ENCODE data around the gene TSPAN11.

The TSPAN11 gene

GRCh38 chr12:30962047-30962446, 35.5 kb downstream of the TSPAN11 start:
- no peak for DNase-seq

GRCh38 chr12:30963709-30964564, 37.4 kb downstream of the TSPAN11 start:
- no peak for DNase-seq

GRCh38 chr12:30964896-30965612, 38.5 kb downstream of the TSPAN11 start:
- no peak for DNase-seq

- DNase-seq = no peak
Measured at GRCh38 chr12:30965613-30965985, 39.1 kb downstream of the TSPAN11 start.

GRCh38 chr12:30967026-30967425, 40.5 kb downstream of the TSPAN11 start:
- DNase-seq = no peak

- no peak for DNase-seq
Measured at GRCh38 chr12:30968211-30968610, 41.7 kb downstream of the TSPAN11 start.

DNA sequence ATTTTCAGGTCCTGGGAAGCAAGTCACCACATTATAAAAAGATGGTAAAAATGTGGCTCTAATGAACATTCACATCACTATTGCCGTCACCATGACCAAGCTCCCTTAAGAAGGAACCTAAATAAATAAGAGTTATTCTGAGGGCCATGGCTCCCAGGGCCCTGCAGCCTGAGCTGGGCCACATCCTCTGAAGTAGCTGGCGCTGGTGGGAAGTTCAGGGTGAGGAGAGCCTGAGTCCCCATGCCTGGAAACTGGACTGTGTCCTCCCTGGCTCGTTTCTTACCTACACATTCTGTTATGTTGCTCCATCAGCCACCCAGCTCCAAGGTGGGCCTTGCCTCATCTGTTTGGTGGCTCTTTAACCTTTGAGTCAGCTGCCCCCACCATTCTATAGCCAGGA, 42.5 kb downstream of the TSPAN11 start:
- DNase-seq = no peak

GRCh38 chr12:30969606-30970395, 43.3 kb downstream of the TSPAN11 start:
- no peak for DNase-seq

DNA sequence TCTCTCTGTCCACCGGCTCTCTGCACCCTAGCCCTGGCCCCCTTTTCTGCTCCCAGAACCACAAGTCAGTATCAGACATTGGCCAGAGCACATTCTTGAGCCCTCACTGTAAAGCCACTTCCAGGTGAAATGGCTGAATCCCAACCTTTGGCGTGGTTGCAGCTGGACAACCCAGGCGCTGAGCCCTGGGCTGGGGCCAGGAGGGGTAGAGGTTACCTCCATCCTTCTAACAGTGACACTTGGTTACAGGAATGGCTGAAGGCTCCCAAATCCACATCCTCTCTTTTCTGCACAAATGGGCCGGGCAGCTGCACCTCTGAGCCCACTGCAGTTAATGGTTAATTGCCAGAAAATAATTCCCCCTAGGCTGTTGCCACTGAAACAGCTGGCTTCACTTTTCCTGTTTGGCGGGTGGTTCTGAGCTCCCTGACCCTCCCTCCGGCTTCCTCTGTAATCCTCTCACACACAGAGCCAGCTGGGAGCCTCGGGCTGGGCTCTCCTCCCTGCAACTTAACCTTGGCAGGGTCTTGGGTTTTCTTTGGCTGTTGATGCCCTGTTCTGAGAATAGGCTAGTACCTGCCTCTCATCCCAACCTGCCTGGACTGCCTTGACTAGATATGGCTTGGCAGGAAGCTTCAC, 44.1 kb downstream of the TSPAN11 start:
- DNase-seq = no peak

GRCh38 chr12:30972035-30972434, 45.5 kb downstream of the TSPAN11 start:
- DNase-seq = no peak

- no peak for DNase-seq
Measured at GRCh38 chr12:30973175-30973574, 46.6 kb downstream of the TSPAN11 start.

DNA sequence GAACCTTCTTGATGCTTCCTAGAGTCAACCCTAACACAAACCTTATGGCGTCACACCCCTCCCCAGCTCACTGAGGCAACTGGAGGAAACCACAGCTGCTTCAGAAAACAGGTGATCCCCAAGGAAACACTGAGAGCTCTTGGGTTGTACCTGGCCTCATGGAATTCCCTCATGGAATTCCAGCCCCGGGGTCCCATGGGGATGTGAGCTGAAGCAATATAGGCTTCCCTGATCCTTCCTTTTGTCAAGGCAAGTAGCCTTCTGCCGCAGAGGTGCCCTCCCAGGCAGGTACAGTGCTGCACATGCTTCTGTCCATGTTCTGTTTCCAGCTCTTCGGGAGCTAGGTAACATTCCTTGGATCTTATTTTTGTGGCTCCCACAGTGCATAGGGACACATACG, 47.3 kb downstream of the TSPAN11 start:
- no peak for DNase-seq

DNA sequence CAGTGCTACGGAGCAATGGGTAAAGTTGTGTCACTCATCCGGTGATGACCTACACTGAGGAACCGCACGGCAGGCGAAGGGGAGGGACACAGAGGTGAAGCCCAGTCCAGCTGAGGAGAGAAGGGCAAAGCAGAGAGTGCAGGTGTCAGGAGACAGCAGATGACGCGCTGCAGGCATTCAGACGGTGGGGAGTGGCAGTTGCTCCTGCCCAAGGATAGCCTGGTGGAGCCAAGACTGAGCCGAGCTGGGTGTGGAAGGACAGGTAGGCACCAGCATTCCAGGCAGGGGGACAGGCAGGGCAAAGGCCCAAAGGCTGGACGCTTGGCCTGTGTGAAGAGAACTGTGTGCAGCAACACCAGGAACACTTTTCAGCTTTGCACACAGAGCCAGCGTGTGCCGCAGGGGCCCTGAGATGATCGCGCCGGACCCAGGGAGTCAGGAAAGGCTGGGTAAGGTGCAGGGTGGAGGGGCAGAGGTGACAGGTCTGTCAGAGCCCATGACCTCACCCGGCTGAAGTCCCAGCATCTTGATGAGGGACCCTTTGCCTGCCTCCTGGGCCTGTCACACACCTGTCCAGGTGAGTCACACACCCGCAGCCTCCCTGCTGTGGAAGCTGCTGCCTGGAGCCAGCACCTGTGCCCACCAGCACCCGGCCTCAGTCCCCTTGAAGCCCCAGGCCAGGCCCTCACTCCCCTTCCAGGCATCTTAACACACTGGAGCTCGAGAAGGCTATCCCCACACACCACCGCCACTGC, 48.4 kb downstream of the TSPAN11 start:
- no peak for DNase-seq

GRCh38 chr12:30975581-30975980, 49.0 kb downstream of the TSPAN11 start:
- no peak for DNase-seq

DNA sequence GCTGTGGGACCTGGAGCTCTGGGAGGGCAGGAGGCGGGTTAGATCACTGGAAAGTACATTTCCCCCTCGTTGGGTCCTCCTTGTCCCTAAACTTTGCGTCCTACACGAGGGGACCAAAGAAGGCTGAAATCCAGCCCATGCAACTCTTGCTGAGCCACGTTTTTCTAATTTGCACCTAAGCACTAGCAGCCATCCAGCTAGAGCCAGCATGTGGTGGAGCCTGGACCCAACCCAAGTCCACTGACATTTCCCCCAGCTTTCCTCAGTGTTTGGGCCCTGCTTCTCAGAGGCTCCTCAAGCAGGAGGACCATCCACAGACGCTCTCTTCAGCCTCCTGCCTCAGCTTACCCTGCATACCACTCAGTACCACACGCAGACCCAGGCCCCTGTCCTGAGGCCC, 49.7 kb downstream of the TSPAN11 start:
- no peak for DNase-seq

DNA sequence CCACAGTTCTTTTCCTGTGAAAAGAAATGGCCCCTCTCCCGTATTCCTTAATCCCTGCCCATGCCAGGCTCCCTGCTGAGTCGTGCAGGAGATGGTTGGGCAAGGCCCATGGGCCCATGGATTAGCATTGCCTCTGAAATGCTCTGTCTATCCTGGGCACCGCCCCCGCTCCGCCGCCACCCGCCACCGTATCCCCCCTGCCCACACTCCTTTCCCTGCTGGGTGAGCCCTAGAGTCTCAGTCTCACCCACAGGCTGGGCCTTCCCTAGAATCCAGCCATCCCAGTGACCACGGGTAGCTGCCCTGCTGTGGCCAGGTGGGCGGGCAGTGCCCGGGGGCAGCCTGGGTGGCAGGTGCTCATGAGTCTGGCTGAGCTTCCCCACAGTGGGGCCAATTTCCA, 50.6 kb downstream of the TSPAN11 start:
- no peak for DNase-seq

- DNase-seq = no peak
Measured at GRCh38 chr12:30977537-30978349, 51.2 kb downstream of the TSPAN11 start.

DNA sequence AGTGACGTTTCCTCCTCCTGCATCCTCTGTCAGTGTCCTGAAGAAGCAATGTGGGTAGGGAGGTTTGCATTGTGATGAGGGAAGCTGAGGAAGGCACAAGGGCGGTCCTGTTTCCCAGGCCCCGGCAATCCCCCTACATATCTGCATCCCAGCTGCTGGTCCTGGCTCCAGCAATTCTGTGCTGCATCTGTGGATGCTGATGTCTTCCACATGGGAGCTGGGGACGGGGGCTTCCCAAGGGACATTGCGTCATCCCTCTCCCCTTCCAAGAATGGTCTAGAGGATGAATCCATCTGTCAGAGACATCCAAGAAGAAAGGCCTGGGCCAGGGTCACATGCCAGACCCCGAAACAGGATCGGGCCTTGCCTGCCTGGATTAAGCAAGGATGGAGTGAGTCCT, 52.1 kb downstream of the TSPAN11 start:
- DNase-seq = no peak

GRCh38 chr12:30979371-30980259, 53.1 kb downstream of the TSPAN11 start:
- DNase-seq = no peak

DNA sequence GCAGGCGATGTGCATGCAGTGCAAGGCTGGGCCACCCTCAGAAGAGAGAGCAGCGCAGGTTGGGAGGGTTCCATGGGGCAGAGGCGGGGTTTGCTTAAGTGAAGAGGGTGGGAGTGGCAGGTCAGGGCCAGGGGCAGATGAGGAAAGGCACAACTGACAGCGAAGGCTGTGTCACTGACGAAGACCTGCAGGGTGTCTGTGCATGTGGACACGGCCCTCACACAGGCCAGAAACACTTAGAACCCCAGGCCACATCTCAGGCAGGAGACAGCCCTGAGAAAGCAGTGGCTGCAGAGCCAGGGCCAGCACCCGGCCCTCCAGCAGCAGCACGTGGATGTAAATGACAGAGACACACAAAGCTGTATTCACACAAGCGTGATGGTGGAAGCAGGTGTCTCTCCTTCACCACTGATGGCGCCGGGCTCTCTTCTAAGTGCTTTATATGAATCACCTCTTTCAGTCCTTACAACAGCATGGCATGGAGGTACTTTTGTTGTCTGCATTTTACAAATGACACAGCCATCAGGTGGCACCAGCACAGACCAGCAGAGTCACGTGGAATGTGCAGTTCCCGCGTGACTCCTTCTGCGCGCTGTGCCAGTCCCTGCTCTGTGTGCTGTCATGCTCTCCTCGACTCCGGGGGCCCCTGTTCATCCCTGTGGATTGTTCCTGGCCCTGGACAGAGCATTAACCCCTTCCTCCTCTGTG, 54.6 kb downstream of the TSPAN11 start:
- DNase-seq = no peak

All from activated CD8-positive, alpha-beta memory T cell treated with anti-CD3 and anti-CD28 coated beads for 24 hours (primary cell).